ENCODE results near the gene MBTPS1. TPM values are rescaled to one million over a fixed set of nuclear protein-coding genes. Genes with fewer than 3 reads are reported as not detected.

The MBTPS1 gene
- total RNA-seq, 1 donor from 2014 or later = 143 TPM

GRCh38 chr16:84032458-84033178 is 84.1 kb downstream of the MBTPS1 start:
- Mint-ChIP-seq H3K27ac (no peak overlapping the region), H3K4me3 (no peak overlapping the region), H3K27me3 (ENCODE audit: low read depth) (peaks cover 19% of the 10 kb centered on the region), H3K4me1 (peaks cover 3% of the 10 kb centered on the region), H3K9me3 (peaks cover 4% of the 10 kb centered on the region), H3K36me3 (no peaks in the 10 kb centered on the region)
- no peak for DNase-seq (ENCODE audit: low spot score in 2 of 2, unreplicated experiment in 2 of 2)
- no peak for TF ChIP-seq CTCF (IDR thresholded peaks at IDR 0.05; ENCODE audit: unreplicated experiment)

GRCh38 chr16:84031556-84031955 is 85.2 kb downstream of the MBTPS1 start:
- H3K27me3 Mint-ChIP-seq (ENCODE audit: low read depth) = peaks cover 19% of the 10 kb centered on the region
- no peak overlapping the region for H3K27ac Mint-ChIP-seq
- DNase-seq (ENCODE audit: low spot score in 2 of 2, unreplicated experiment in 2 of 2) = no peak
- H3K4me3 Mint-ChIP-seq = no peak overlapping the region
- peaks cover 4% of the 10 kb centered on the region for H3K4me1 Mint-ChIP-seq
- TF ChIP-seq CTCF (IDR thresholded peaks at IDR 0.05; ENCODE audit: unreplicated experiment) = no peak
- no peaks in the 10 kb centered on the region for H3K36me3 Mint-ChIP-seq
- peaks cover 4% of the 10 kb centered on the region for H3K9me3 Mint-ChIP-seq

- no peaks in the 10 kb centered on the region for H3K36me3 Mint-ChIP-seq
- no peaks in the 10 kb centered on the region for H3K9me3 Mint-ChIP-seq
- H3K4me1 Mint-ChIP-seq = peaks cover 4% of the 10 kb centered on the region
- H3K27me3 Mint-ChIP-seq (ENCODE audit: low read depth) = peaks cover 11% of the 10 kb centered on the region
- no peak for TF ChIP-seq CTCF (IDR thresholded peaks at IDR 0.05; ENCODE audit: unreplicated experiment)
- H3K4me3 Mint-ChIP-seq = no peak overlapping the region
- H3K27ac Mint-ChIP-seq = no peak overlapping the region
- DNase-seq (ENCODE audit: low spot score in 2 of 2, unreplicated experiment in 2 of 2) = no peak
Measured at GRCh38 chr16:84029297-84030047, 87.3 kb downstream of the MBTPS1 start.

- Mint-ChIP-seq H3K27ac (no peak overlapping the region), H3K27me3 (ENCODE audit: low read depth) (peaks cover 11% of the 10 kb centered on the region), H3K4me1 (peaks cover 4% of the 10 kb centered on the region), H3K4me3 (no peak overlapping the region), H3K9me3 (no peaks in the 10 kb centered on the region), H3K36me3 (no peaks in the 10 kb centered on the region)
- no peak for DNase-seq (ENCODE audit: low spot score in 2 of 2, unreplicated experiment in 2 of 2)
- no peak for TF ChIP-seq CTCF (IDR thresholded peaks at IDR 0.05; ENCODE audit: unreplicated experiment)
Measured at GRCh38 chr16:84027625-84028024, 89.1 kb downstream of the MBTPS1 start.

- Mint-ChIP-seq H3K36me3 (no peaks in the 10 kb centered on the region), H3K27me3 (ENCODE audit: low read depth) (peaks cover 11% of the 10 kb centered on the region), H3K4me1 (peaks cover 4% of the 10 kb centered on the region), H3K9me3 (peaks cover 4% of the 10 kb centered on the region), H3K27ac (no peak overlapping the region), H3K4me3 (no peak overlapping the region)
- DNase-seq (ENCODE audit: low spot score in 2 of 2, unreplicated experiment in 2 of 2) = no peak
- no peak for TF ChIP-seq CTCF (IDR thresholded peaks at IDR 0.05; ENCODE audit: unreplicated experiment)
Measured at GRCh38 chr16:84026606-84027005, 90.1 kb downstream of the MBTPS1 start.

Data from mesothelial cell of epicardium (in vitro differentiated cells).